ENCODE data around the gene IL24.
A peak's percentile ranks its signal among the peaks of the same experiment; 100 is the strongest.
"Not testable (repeated sequence)": the region's sequence is repeated elsewhere in the genome, so short reads cannot be mapped to it uniquely, and the experiment has no call there.

IL24 gene

GRCh38 chr1:206904423-206905142 lies 7.3 kb downstream of the IL24 start:
- DNase-seq (ENCODE audit: low read depth), result no peak

- no peak for DNase-seq (ENCODE audit: low read depth)
Observed at GRCh38 chr1:206905295-206906164, 8.3 kb downstream of the IL24 start.

GRCh38 chr1:206907304-206907991 lies 10.2 kb downstream of the IL24 start:
- DNase-seq (ENCODE audit: low read depth), result no peak

- no peak for DNase-seq (ENCODE audit: low read depth)
Observed at GRCh38 chr1:206908038-206908437, 10.8 kb downstream of the IL24 start.

- DNase-seq (ENCODE audit: low read depth), result no peak
Observed at GRCh38 chr1:206909161-206909882, 12.1 kb downstream of the IL24 start.

- no peak for DNase-seq (ENCODE audit: low read depth)
Observed at GRCh38 chr1:206909883-206910318, 12.7 kb downstream of the IL24 start.

- no peak for DNase-seq (ENCODE audit: low read depth)
Observed at GRCh38 chr1:206911064-206911663, 13.9 kb downstream of the IL24 start.

- DNase-seq (ENCODE audit: low read depth), result peak; percentile 43
Observed at GRCh38 chr1:206912445-206913095, 15.3 kb downstream of the IL24 start.

- no peak for DNase-seq (ENCODE audit: low read depth)
Observed at GRCh38 chr1:206913766-206914537, 16.7 kb downstream of the IL24 start.

GRCh38 chr1:206915030-206915735 lies 17.9 kb downstream of the IL24 start:
- no peak for DNase-seq (ENCODE audit: low read depth)

GRCh38 chr1:206916000-206916709 lies 18.9 kb downstream of the IL24 start:
- no peak for DNase-seq (ENCODE audit: low read depth)

GRCh38 chr1:206918076-206918475 lies 20.8 kb downstream of the IL24 start:
- DNase-seq (ENCODE audit: low read depth), result no peak

GRCh38 chr1:206921772-206922265 lies 24.6 kb downstream of the IL24 start, which contains the start of gene FCMR:
TSS of gene FCMR (minus strand) at chr1:206921941. CDS start at chr1:206921854, 87 bp downstream.
- DNase-seq (ENCODE audit: low read depth), result peak; percentile 39

GRCh38 chr1:206922524-206922923 lies 25.3 kb downstream of the IL24 start:
- no peak for DNase-seq (ENCODE audit: low read depth)

- DNase-seq (ENCODE audit: low read depth), result peak; percentile 50
Observed at GRCh38 chr1:206923009-206923960, 26.0 kb downstream of the IL24 start.

GRCh38 chr1:206923961-206924557 lies 26.8 kb downstream of the IL24 start:
- not testable (repeated sequence) for DNase-seq (ENCODE audit: low read depth)

GRCh38 chr1:206924592-206925105 lies 27.4 kb downstream of the IL24 start:
- DNase-seq (ENCODE audit: low read depth), result no peak
